ENCODE results near the gene ARFGEF2.

GRCh38 chr20:48953653-48954052 is 32.1 kb downstream of the ARFGEF2 start:
- TF ChIP-seq EZH2 (IDR thresholded peaks at IDR 0.05; ENCODE audit: borderline replicate concordance, low read depth, low read length, severe bottlenecking), result no peak
- no peak for TF ChIP-seq CTCF (IDR thresholded peaks at IDR 0.05; ENCODE audit: borderline replicate concordance, extremely low read depth, low read length, poor library complexity, severe bottlenecking)
